ENCODE measurements around the gene MPO. TPM values are rescaled to one million over a fixed set of nuclear protein-coding genes. Genes with fewer than 3 reads are reported as not detected.

The MPO gene
- polyA plus RNA-seq, 10 donors, result 4.1 to 17.8 (median 7.6) TPM

DNA sequence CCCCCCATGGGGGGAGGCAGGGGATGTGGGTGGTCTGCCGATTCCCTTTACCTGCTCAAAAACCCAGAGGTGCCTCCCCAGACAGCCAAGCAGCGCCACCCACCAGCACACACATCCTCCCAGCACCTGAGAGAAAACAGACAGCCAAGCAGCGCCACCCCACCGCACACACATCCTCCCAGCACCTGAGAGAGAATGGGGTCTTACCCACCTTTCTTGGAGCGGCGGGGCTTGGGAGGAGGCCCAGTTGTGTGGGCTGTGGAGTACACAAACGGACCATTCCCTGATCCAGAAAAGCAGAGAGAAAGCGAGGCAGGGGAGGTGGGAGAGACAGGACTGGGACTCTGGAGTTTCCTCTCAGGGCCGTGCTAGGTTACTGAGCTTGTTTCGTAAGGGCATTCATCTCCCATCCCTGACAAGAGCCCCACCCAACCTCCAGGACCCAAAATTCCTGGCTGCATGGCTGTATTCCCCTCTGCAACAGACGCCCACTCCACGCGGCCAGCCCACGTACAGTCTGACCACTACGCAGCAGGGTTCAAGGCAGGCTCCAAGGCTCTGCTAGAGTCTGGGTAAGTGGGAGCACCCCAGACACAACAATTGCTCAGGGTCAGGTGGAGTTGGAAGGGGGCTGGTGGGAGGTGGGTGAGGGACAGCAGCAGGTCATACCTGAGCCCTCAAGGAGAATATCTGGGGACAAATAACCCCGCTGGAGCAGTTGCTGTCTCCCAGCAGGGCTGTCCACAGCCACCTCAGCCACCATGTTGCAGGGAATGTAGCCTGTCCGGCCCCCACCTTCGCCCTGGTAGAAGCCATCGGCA lies 25.6 kb upstream of the MPO start:
- no peak for DNase-seq

DNA sequence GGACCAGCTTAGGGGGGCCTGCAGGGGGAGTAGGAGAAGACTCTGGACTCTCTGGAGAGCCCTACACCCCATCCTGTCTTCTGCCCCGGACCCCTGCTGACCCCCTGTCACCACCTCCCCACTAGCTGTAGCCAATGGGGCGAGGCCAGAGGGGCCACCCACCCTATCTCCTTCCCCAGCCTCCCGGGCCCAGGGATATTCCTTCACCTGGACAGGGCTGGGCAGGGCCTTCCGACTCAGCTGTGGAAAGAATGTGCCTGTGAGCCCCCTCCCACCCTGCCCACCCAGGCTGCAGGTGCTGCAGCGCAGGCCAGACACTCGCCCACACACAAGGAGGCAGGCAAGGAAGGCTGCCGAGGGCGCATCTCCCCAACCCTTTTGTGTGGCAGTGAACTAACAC lies 24.9 kb upstream of the MPO start:
- DNase-seq, result no peak

- no peak for DNase-seq
Measured at GRCh38 chr17:58304750-58305486, 24.2 kb upstream of the MPO start.

DNA sequence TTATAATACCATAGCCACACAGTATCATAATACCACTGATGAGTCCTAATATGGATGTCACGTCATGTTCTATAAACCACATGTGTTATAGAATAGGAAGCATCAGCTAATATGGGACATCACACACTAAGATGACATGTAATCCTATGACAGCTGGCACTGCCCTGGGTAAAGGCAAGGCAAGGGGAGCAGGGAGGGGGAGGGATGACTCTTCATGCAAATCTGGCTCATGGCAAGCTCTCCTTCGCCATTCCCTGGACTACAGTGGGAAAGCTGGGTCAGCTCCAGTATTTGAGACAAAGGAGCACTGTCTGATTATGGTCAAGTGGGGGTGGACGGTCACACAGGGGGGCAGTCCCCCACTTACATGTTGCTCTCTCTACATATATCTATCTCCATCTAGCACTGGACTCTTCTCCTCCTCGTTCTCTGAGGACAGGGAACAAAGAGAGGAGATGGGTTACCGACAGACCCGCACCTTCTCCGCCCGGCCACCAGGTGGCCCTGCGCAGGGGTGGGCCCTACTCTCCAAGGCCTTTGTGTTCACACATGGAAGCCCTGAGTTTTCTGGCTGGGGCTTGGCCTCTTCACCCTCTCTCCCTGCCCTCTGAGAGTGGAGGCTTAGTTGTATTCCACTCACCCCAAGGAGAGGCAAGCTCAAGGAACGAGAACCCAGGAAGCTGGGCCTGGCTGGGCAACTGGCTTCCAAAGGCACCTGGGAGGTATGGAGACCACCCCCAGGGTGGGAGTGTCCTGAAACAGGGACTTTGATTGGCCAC lies 23.4 kb upstream of the MPO start:
- no peak for DNase-seq

DNA sequence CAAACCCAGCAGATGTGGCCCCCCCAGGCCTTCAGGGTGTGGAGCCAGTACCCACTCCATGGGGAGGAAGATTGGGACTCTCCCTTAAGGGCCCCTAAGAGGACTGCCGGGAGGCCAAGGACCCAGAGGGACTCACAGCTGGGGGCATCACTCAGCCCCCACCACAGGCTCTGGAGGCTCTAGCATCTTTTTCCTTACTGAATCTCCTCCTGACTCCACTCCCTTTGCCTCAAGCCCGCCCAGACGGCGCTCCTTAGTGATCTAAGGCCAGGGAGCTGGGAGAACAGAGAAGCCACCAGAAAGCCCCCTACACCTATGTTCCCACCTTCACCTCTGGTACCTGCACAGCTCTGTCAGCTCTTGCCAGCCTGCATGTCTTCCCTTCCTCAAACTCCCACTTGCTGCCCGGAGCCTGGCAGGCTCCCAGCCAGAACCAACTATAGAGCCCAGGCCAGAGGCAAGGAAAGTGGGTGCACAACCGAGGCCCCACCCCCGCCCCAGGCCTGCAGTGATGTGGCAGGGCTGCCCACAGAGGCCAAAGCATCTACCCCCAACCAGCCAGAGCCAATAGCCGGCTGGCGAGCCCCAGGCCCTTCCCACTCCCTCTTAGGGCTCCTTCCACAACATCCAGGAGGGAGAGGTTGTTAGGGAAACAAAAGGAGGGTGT lies 22.3 kb upstream of the MPO start:
- no peak for DNase-seq

DNA sequence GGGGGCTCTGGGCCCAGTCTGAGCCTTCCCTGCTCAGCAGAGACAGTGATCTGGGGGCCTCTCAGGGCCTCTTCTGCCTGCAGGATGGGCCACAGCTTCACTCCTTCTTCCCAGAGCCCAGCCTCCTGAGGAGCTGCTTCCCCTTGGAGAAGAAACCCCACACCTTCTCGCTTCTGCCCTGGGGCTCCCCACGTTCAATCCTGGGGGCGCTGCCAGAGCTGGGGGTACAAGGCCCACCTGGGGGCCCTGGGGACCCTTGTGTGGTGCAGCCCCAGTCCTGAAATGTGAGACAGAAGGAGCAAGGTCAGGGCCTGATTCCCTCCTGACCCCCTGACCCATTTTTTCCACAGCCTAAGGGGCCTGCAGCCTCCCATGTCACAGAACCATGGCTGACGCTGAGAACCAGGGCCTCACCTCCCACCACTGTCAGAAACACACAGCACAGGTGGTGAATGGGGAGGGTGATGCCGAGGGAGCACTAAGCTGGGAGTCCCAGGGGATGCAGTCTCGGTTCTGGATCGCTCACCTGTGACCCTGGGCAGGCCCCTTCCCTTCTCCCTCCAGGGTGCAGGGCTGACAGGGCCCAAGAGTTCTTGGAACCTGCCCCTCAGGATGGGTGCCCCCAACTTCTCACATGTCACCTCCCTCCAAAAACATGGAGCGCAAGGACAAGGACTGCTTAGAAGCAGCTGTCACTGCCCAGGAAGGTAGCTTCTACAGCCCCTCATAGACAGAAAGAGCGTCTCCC lies 21.6 kb upstream of the MPO start:
- DNase-seq, result no peak

- no peak for DNase-seq
Measured at GRCh38 chr17:58301504-58302150, 20.9 kb upstream of the MPO start.

DNA sequence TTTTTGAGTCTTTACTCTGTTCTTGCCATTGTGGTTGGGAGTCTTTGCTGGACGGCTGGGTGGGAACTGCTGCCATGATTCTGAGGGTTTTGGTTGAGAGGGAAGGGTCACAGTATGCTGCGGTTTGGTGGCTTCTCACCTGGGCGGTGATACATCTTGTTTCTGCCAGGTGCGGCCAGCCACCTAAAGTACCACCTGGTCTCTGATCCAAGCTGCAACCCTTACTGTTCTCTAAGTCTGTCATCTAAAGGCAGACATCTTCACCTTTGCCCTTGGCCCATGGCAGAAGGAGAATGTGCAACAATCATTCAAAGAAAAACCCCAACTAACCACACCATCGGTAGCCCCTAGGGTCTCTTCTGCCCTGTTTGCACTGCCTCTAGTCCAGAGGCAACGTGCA lies 19.6 kb upstream of the MPO start:
- DNase-seq, result no peak

GRCh38 chr17:58294034-58294433 lies 13.3 kb upstream of the MPO start:
- DNase-seq, result no peak

GRCh38 chr17:58291246-58291645 lies 10.5 kb upstream of the MPO start:
- no peak for DNase-seq

- no peak for DNase-seq
Measured at GRCh38 chr17:58289869-58290268, 9.1 kb upstream of the MPO start.

GRCh38 chr17:58285422-58285810 lies 4.7 kb upstream of the MPO start:
- DNase-seq, result no peak

- DNase-seq, result no peak
Measured at GRCh38 chr17:58284613-58285421, 4.1 kb upstream of the MPO start.

DNA sequence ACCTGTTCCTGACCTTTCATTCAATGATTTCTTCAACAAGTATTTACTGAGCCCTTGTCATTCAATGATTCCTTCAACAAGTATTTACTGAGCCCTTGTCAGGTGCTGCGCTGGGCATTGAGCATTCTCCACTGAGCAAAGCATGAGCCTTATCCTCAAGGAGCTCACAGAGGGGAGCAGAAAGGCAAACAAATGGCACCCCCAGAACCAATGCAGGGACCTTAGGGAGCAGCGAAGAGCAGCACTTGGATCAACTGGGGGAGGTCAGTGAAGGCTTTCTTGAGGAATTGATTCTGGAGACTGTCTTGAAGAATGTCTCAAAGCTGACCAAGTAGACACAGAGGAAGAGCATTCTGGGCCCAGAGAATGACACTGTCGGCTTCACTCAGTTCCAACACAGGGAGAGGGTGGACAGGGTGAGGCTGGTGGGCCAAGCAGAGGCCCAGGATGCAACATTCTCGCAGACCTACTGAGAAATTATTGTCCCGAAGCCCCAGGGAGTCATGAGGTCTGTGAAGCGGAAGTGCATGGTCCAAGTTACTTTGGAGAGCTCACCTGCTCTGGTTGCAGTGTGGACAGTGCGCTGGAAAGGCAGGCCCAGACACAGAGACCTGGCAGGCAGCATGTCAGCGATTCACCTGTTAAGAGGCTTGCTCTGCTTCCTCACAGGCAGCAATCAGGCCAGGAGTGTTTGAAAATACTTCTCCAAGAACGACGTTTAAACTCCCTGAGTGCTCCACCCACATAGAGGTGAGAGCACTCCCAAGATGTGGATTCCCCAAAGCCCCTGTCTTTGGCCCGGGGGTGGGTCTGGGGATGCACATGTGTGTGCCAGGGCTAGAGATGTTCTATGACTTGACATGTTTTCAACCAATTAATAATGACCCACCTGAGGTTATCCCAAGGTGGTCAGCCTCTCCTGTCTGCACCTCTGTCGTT lies 3.2 kb upstream of the MPO start:
- no peak for DNase-seq

DNA sequence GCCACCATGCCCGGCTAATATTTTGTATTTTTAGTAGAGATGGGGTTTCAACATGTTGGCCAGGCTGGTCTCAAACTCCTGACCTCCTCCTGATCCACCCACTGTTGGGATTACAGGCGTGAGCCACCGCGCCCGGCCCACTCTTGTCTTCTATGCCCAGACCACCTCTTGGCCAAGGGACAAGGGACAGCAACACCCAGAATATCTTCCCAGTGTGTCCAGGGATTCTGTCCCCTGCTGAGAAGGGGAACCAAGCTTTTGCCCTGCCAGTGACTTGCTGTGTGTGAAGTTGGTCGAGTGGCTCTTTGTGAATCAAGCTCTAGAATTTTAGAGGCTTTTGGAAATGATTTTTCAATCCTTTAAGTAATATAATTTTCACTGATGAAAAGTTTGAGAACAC lies 1.7 kb upstream of the MPO start:
- no peak for DNase-seq

GRCh38 chr17:58281511-58282011 lies 826 bp upstream of the MPO start:
- DNase-seq, result peak in 1 of 3 donors; percentile 48

DNA sequence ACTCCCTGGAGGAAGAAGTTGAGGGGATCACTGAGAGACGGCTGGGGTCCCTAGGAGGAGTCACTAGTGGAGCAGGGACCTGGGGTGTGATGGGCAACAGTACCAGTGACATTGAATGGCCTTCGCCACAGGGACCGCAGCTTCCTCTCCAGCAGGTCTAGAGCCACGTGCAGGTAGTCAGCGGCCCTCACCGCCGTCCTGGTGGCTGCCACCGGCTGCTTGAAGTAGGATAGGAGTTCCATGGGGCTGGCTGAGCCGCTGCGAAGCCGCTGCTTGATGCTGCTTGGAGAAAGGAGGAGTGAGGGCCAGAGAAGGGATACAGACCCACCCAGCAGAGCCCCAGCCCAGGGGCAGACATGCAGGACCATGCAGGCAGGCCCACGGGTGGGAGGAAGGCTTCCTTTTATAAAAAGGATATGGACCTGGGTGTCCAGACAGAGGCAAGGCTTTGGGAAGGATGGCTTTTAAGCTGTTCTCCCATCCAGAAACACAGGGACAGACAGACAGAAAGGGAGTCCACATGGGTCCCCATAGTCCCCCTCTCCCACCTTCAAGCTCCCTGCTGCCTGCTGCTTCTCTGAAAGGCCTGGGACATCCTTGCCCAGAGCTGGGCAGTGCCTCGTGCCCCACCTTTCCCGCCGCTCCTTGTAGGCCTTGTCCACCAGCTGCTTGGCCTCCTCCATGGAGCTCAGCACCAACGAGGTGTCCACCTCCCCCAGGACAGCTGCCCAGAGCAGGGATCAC lies 827 bp downstream of the MPO start:
- DNase-seq, result no peak

Data from muscle of back (tissue), 11 donors.